Activated naive CD8-positive, alpha-beta T cell treated with anti-CD3 and anti-CD28 coated beads, Interleukin-2, amount 50 U/mL, for 16 hours (primary cell): ENCODE results near the gene CLEC17A.
"Not testable (repeated sequence)": the region's sequence is repeated elsewhere in the genome, so short reads cannot be mapped to it uniquely, and the experiment has no call there.

ENCODE experiments used
- DNase-seq: peaks from one replicate; pipeline ENCODE4 v3.0.0-alpha.2; 2020; ENCODE audit warnings: low read depth, low spot score

The CLEC17A gene

DNA sequence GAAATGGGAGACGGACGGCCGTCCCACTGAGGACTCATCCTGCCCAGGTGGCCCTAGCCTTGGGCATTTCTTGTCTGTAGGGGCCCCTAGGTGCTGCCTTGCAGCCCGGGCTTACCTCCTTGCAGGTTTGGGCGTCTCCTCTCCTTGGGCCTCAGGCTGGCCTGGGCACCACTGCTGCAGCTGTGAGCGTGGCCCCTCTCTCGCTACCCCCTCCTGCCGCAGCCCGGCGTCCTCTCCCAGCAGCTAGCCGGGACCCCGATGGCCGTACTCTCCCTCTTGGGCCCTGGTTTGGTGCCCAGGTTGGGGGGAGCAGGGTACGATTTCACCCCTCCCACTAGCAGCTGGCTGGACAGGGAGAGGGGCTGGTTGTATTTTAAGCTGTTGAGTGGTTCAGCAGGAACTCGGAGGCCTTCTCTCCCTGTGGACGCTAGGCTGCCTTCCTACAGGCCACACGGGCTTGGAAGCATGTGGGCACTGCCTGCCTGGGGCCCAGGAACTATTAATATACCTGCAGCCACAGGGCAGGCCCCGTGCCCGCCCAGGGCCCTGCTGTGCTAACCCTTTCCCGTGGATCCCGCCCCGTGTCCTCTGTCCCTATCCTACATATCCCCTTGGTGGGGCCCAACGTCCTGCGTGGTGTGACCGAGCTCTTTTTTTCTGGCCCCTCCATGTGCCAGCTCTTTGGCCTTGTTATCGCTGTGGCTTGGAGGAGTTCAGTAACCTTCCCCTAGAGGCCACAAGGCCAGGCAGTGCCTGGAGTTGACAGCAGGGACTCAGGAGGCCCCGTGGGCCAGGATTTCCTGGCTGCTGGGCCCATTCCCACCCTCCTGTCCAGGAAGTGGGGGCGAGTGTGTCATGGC lies 22.7 kb upstream of the CLEC17A start:
- DNase-seq, result no peak

GRCh38 chr19:14560776-14561108 lies 22.1 kb upstream of the CLEC17A start:
- no peak for DNase-seq

DNA sequence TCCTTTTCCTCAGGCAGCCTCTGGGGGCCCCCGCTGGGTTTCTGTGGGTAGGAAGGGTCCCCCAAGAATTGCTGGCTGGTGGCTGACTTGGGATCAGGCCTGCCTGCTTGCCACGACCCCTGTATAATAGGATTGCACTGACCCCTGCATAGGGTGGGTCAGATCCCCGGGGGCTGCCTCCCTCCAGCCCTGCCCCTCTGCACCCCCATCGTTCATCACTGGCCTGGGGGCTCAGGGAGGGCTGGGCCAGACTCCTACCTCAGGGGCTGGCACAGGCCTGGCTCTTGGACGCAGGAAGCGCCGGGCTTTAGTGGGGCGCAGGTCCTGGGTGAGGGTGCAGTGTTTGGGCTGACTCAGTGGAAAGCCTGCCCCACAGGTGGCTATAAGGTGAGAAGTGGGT lies 21.6 kb upstream of the CLEC17A start:
- DNase-seq, result no peak

- DNase-seq, result no peak
Observed at GRCh38 chr19:14561847-14562351, 21.0 kb upstream of the CLEC17A start.

DNA sequence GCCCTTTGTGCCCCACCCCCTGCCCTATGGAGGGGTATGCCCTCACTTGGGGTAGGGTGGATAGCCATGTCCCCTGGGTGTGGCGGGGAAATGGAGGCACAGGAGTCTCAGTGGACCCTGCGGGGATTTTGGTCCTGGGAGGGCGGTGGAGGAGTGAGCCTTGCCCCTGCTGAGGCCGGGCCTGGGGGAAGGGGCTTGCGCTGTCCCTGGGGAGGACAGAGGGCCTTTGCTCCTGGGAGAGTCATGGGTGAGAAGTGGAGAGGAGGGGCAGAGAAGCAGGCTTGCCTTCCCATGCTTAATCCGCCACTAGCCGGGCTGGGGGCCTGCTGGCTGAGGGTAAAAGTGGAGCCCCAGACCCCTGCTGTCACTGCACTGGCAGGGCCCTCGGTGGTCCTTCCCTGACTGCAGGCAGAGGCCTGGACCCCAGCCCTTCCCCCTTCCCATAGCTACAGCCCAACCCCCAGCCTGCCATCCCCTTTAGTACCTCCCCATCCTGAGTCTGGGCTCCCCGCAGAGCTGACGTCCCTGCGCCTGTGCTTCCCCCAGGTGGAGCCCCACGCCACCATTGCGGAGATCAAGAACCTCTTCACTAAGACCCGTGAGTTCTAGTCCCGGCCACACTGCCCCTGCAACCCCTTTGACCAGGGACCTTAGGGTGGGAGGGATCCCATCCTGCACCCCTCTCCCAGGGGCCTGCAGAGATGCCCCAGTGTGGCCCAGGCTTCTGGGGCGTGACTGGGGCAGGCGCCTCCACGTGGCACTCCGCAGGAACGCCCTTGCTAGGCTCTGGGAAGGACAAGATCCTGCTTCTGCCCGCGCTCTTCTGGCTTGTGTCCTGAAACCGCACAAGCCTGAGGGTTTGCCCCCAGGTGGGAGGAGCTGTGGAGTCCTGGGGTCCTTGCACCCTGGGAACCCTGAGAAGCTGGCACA lies 20.0 kb upstream of the CLEC17A start:
- no peak for DNase-seq

GRCh38 chr19:14563590-14563926 lies 19.3 kb upstream of the CLEC17A start:
- no peak for DNase-seq

DNA sequence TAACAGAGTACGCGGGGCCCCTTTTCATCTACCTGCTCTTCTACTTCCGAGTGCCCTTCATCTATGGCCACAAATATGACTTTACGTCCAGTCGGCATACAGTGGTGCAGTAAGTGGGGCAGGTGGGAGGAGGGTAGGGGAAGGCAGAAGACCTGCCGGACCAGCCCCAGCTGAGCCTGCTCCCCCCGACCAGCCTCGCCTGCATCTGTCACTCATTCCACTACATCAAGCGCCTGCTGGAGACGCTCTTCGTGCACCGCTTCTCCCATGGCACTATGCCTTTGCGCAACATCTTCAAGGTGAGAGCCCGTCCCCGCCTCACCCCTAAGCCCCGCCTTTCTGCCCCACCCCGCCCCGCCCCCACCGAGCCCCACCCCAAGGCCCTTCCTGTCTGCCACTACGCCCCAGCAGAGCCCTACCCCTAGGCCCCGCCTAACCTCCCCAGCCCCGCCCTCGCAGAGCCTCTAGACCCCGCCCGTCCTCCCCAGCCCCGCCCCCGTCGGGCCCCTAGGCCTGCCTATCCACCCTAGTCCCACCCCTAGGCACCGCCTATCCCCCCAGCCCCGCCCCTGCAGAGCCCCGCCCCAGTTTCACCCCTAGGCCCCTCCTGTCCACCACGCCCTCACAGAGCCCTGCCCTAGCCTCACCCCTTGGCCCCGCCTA lies 18.8 kb upstream of the CLEC17A start:
- DNase-seq, result no peak

- DNase-seq, result not testable (repeated sequence)
Observed at GRCh38 chr19:14564652-14565297, 18.1 kb upstream of the CLEC17A start.

GRCh38 chr19:14565298-14565679 lies 17.6 kb upstream of the CLEC17A start:
- no peak for DNase-seq

GRCh38 chr19:14565765-14566711 lies 16.8 kb upstream of the CLEC17A start:
- no peak for DNase-seq

- DNase-seq, result no peak
Observed at GRCh38 chr19:14566712-14567077, 16.2 kb upstream of the CLEC17A start.

- no peak for DNase-seq
Observed at GRCh38 chr19:14567079-14567478, 15.8 kb upstream of the CLEC17A start.

GRCh38 chr19:14570864-14571527 lies 11.9 kb upstream of the CLEC17A start:
- DNase-seq, result no peak

- DNase-seq, result peak; percentile 74
Observed at GRCh38 chr19:14571695-14572490, 11.0 kb upstream of the CLEC17A start, which contains the start of gene NDUFB7. Gene NDUFB7, minus strand, starts transcription at chr19:14572066. Its CDS starts 66 bp downstream, at chr19:14572000.

DNA sequence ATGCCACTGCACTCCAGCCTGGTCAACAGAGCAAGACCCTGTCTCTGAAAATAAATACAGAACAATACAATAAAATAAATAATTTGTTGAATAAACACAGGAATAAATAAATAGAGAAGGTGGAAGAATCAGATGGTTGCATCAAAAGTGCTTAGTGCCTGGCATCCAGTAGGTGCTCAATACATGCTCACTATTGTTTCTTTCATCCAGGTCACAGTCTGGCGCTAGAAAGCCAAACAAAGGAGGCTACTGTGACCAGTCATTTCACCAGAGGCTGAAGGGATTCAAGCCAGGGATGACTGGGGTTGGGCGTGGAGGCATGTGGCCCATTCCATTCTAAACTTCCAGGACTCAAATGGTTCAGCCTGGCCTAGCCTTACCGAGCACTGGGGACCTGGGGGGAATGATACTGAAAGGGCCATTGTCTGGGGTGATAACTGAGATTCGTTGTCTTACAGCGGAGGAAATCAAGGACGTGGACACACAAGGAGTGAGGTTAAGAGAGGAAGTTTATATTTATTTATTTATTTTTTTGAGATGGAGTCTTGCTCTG lies 7.4 kb upstream of the CLEC17A start:
- no peak for DNase-seq

GRCh38 chr19:14576363-14576762 lies 6.5 kb upstream of the CLEC17A start:
- no peak for DNase-seq

DNA sequence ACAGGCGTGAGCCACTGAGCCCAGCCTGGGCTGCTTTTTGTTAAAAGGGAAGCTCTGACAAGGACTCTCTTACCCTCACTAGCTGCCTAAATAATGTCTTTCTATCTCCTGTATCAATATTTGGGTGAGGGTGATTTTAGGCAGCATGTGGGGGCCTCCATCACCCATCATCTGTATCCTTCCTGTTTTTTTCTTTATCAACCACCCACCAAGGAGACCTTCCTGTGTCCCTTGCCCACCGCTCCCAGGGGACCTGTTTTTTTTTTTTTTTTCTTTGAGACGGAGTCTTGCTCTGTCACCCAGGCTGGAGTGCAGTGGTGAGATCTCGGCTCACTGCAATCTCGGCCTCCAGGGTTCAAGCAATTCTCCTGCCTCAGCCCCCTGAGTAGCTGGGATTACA lies 5.6 kb upstream of the CLEC17A start:
- no peak for DNase-seq

DNA sequence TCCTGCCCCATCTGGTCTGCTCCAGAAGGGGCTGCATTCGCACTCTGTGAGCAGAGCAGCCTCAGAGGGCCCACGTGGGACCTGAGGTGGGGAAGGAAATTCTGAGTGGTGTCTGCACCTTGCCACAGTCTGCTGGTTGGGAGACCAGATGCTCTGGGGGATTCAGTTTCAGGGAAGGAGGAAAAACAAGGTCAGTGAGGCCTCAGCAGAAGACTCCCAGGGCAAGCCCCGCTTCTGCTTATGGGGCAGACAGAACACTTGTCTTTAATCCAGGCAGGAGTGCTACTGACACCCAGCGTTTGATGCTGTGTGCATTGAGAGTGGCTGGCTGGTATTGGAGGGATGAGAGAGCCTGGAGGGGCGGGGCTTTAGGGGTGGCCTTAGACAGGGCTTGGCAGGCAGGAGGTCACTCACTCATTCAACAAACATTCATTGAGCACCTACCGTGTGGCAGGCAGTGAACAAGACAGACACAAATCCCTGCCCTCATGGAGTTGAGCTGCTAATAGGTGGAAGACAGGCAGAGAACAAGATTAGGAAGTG lies 4.9 kb upstream of the CLEC17A start:
- DNase-seq, result no peak
